ENCODE measurements around the gene ITFG2. TPM values are rescaled to one million over a fixed set of nuclear protein-coding genes. Genes with fewer than 3 reads are reported as not detected.
A peak's percentile ranks its signal among the peaks of the same experiment; 100 is the strongest.

Gene ITFG2
- total RNA-seq, 2 experiments from 2014 or later: 42.0 to 55.2 TPM

DNA sequence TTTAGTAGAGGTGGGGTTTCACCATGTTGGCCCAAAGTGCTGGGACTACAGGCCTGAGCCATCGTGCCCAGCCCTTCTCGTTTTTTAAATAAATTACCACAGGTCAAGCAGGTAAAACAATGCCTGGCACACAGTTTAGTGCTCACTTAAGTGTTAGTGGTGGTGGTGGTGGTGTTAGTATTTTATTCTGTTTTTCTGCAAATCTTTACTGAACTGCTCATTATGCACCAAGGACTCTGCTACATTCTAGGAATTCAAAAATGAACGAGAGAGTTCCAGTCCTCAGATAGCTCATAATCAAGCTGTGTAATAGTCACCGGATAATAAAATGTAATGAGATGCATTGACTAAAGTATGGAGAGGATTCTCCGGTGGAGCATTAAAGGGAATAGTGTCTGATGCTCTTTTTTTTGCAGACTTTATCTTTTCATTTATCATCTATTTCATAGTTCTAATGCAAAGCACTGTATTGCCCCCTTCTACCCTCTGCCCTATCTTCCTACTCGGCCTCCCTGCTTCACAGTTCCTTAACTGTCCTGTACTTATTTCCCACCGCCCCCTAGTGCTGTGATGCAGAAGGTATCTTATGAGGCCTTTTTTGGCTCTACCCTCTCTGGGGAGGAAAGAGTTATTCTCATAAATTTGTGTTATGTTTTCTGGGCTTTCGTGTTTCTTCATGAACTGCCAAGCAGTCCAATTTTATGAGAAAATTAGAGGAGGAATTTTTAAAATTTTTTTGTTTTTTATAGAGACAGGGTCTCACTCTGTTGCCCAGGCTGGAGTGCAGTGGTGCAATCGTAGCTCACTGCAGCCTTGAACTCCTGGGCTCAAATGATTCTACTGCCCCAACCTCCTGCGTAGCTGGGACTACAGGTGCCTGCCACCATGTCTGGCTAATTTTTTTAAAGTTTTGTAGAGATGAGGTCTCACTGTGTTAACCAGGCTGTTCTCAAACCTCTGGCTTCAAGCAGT, 1.0 kb downstream of the ITFG2 start:
- DNase-seq (ENCODE audit: low spot score): peak; percentile 82
- ChIA-PET CTCF (ENCODE audit: unreplicated experiment) (no interaction called here), POLR2A (interaction anchor here (1.2 kb wide), 1 partner anchor 23 kb away, joined by 3 read pairs; no protein-coding TSS in a partner anchor)
- H3K36me3 ChIP-seq (ENCODE audit: insufficient read depth, low read length): peaks cover 38% of the 10 kb centered on the region
- BruUV-seq (replicated peaks): no TSS peak
- no peak for TF ChIP-seq EZH2phosphoT487 (IDR thresholded peaks at IDR 0.05; ENCODE audit: borderline replicate concordance, low read depth, low read length)
- TF ChIP-seq, protein P1, sequence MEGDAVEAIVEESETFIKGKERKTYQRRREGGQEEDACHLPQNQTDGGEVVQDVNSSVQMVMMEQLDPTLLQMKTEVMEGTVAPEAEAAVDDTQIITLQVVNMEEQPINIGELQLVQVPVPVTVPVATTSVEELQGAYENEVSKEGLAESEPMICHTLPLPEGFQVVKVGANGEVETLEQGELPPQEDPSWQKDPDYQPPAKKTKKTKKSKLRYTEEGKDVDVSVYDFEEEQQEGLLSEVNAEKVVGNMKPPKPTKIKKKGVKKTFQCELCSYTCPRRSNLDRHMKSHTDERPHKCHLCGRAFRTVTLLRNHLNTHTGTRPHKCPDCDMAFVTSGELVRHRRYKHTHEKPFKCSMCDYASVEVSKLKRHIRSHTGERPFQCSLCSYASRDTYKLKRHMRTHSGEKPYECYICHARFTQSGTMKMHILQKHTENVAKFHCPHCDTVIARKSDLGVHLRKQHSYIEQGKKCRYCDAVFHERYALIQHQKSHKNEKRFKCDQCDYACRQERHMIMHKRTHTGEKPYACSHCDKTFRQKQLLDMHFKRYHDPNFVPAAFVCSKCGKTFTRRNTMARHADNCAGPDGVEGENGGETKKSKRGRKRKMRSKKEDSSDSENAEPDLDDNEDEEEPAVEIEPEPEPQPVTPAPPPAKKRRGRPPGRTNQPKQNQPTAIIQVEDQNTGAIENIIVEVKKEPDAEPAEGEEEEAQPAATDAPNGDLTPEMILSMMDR (conservative IDR thresholded peaks at IDR 0.05; ENCODE audit: low read length): peak; percentile 87
- peak overlapping the region; percentile 73 for H3K27ac ChIP-seq (ENCODE audit: low read depth, low read length, poor library complexity, severe bottlenecking)
- peak overlapping the region; percentile 98 for H3K4me2 ChIP-seq (ENCODE audit: low read length)
- peaks cover 36% of the 10 kb centered on the region for H3K79me2 ChIP-seq (ENCODE audit: insufficient read depth, low read depth, low read length)
- peaks cover 16% of the 10 kb centered on the region for H3K4me1 ChIP-seq (ENCODE audit: insufficient read depth, low read length, poor library complexity, severe bottlenecking)
- H2AFZ ChIP-seq (ENCODE audit: low read length): peak overlapping the region; percentile 42; the same call in 1 of the 2 replicates
- H4K20me1 ChIP-seq (ENCODE audit: insufficient read depth, low read length): no peaks in the 10 kb centered on the region
- H3K4me3 ChIP-seq (ENCODE audit: low read depth, low read length, poor library complexity, severe bottlenecking): peak overlapping the region; percentile 84
- no peaks in the 10 kb centered on the region for H3K9me3 ChIP-seq (ENCODE audit: low read length)
- no peaks in the 10 kb centered on the region for H3K9me2 ChIP-seq (ENCODE audit: insufficient read depth, low read length)
- intact Hi-C loops (cut with micrococcal nuclease; ENCODE audit: unreplicated experiment): loop anchor here (2.0 kb wide), 1 partner anchor 63 kb away; the partner anchor contains the start of genes FOXM1 and RHNO1

DNA sequence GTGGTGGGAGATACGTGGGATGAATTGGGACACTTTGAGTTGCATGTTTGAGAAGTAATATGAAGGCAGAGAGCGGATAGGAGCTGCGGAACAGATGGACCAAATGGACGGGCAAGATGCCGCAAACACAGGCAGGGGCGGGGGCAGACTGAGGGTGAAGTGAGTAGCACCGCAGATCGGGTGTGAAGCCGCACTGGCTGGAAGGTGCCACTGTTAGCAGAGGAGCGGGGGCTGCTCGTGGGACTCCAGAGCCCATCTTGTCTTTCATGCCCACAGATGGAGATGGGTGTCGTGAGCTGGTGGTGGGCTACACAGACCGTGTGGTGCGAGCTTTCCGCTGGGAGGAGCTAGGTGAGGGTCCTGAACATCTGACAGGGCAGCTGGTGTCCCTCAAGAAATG, 7.3 kb downstream of the ITFG2 start:
- peaks cover 8% of the 10 kb centered on the region; the same call in 1 of the 2 replicates for H3K79me2 ChIP-seq (ENCODE audit: insufficient read depth, low read depth, low read length)
- TF ChIP-seq, protein P1 (conservative IDR thresholded peaks at IDR 0.05; ENCODE audit: low read length): no peak
- no peak for TF ChIP-seq EZH2phosphoT487 (IDR thresholded peaks at IDR 0.05; ENCODE audit: borderline replicate concordance, low read depth, low read length)
- ChIA-PET CTCF (ENCODE audit: unreplicated experiment) (no interaction called here), POLR2A (no interaction called here)
- intact Hi-C loops (cut with micrococcal nuclease; ENCODE audit: unreplicated experiment): no loop called here
- H3K4me2 ChIP-seq (ENCODE audit: low read length): no peak overlapping the region
- H3K27ac ChIP-seq (ENCODE audit: low read depth, low read length, poor library complexity, severe bottlenecking): no peak overlapping the region
- peaks cover 88% of the 10 kb centered on the region for H3K36me3 ChIP-seq (ENCODE audit: insufficient read depth, low read length)
- BruUV-seq (replicated peaks): no TSS peak
- no peaks in the 10 kb centered on the region for H3K9me2 ChIP-seq (ENCODE audit: insufficient read depth, low read length)
- no peak overlapping the region for H3K4me3 ChIP-seq (ENCODE audit: low read depth, low read length, poor library complexity, severe bottlenecking)
- DNase-seq (ENCODE audit: low spot score): no peak
- no peaks in the 10 kb centered on the region for H4K20me1 ChIP-seq (ENCODE audit: insufficient read depth, low read length)
- H3K4me1 ChIP-seq (ENCODE audit: insufficient read depth, low read length, poor library complexity, severe bottlenecking): no peaks in the 10 kb centered on the region
- H2AFZ ChIP-seq (ENCODE audit: low read length): no peak overlapping the region
- no peaks in the 10 kb centered on the region for H3K9me3 ChIP-seq (ENCODE audit: low read length)

DNA sequence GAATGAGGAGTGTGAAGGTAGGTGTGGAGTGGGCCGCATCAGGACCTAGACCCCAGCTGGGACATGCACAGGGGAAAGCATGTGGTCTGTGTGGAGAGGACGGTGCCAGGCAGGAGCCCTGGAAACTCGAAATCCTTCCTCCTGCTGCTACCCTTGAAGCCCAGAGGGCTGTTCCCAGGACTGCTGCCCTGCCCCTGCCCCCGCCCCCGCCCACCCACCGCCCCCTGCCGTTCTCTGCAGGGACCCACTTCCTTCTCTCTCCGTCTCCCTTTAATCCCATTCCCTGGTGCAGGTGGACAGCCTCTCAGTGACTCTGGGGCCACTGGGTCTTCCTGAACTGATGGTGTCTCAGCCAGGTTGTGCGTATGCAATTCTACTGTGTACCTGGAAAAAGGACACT, 8.0 kb downstream of the ITFG2 start:
- CTCF ChIA-PET (ENCODE audit: unreplicated experiment): no interaction called here
- TF ChIP-seq, protein P1 (conservative IDR thresholded peaks at IDR 0.05; ENCODE audit: low read length): no peak
- TF ChIP-seq EZH2phosphoT487 (IDR thresholded peaks at IDR 0.05; ENCODE audit: borderline replicate concordance, low read depth, low read length): no peak
- BruUV-seq (replicated peaks): no TSS peak
- intact Hi-C loops (cut with micrococcal nuclease; ENCODE audit: unreplicated experiment): no loop called here
- Histone ChIP-seq H3K4me1 (ENCODE audit: insufficient read depth, low read length, poor library complexity, severe bottlenecking) (no peaks in the 10 kb centered on the region), H3K4me2 (ENCODE audit: low read length) (no peak overlapping the region), H4K20me1 (ENCODE audit: insufficient read depth, low read length) (no peaks in the 10 kb centered on the region), H3K4me3 (ENCODE audit: low read depth, low read length, poor library complexity, severe bottlenecking) (no peak overlapping the region), H3K9me3 (ENCODE audit: low read length) (no peaks in the 10 kb centered on the region), H3K9me2 (ENCODE audit: insufficient read depth, low read length) (no peaks in the 10 kb centered on the region), H3K79me2 (ENCODE audit: insufficient read depth, low read depth, low read length) (peaks cover 2% of the 10 kb centered on the region; the same call in 1 of the 2 replicates), H3K36me3 (ENCODE audit: insufficient read depth, low read length) (peaks cover 88% of the 10 kb centered on the region), H3K27ac (ENCODE audit: low read depth, low read length, poor library complexity, severe bottlenecking) (no peak overlapping the region), H2AFZ (ENCODE audit: low read length) (no peak overlapping the region)
- DNase-seq (ENCODE audit: low spot score): no peak
- POLR2A ChIA-PET: no interaction called here

All from OCI-LY7 (cell line).